GM21786 (cell line): ENCODE results near the gene SLC25A39.
A peak's percentile ranks its signal among the peaks of the same experiment; 100 is the strongest.
"Not testable (repeated sequence)": the region's sequence is repeated elsewhere in the genome, so short reads cannot be mapped to it uniquely, and the experiment has no call there.

Experiments
- ATAC-seq: cut with Tn5 transposase; IDR thresholded peaks from one replicate; pipeline ENCODE4 v1.9.1; 2021; ENCODE audit not compliant: unreplicated experiment

The SLC25A39 gene

DNA sequence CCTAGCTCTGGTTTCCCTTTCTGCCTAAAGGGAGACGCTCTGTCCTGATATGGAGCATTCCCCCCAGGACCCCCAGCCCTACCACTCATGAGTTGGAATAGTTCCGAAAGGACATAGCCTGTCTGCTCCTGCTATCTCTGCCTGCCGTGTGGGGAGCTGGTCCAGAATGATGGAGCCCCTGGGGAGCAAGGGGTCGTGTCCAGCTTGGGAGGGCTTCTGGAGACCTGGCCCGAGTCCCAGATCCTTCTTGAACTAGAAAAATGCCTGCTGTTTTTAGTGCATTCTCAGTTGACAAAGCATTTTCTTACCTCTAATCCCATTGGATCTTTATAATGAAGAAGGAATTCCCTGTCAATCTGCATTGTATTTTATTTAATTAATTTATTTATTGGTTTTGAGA is 11.3 kb upstream of the SLC25A39 start:
- no peak for ATAC-seq

DNA sequence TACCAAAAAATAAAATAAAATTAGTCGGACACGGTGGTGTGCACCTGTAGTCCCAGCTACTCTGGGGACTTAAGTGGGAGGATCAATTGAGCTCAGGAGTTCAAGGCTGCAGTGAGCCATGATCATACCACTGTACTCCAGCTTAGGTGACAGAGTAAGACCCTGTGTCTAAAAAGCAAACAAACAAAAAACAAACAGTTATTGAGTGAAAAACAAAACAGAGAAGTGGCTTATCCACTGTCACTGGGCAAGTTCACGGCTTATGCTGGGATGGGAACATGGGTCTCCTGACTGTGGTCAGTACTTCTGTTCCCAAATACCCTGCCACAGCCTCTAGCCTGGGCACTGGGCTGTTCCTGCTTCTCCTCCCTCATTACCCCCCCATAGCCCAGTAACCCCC is 10.9 kb upstream of the SLC25A39 start:
- ATAC-seq, result no peak

DNA sequence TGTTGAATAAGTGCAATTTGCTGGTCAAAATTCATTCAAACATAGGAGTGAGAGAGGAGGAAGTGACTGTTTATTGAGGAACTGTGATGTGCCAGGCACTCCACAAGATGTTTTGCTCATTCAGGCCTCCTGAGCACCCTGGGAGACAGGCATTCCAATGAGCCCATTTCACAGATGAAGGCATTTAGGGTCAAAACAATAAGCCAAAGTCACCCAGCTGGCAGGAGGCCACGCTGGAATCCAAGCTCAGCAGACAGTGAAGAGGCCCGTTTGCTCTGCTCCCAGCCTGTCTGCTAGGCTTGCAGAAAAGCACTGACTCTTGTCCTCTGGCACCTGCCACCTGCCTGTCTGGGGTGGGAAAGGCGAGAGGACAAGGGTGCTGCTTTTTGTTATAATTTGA is 10.1 kb upstream of the SLC25A39 start:
- no peak for ATAC-seq

DNA sequence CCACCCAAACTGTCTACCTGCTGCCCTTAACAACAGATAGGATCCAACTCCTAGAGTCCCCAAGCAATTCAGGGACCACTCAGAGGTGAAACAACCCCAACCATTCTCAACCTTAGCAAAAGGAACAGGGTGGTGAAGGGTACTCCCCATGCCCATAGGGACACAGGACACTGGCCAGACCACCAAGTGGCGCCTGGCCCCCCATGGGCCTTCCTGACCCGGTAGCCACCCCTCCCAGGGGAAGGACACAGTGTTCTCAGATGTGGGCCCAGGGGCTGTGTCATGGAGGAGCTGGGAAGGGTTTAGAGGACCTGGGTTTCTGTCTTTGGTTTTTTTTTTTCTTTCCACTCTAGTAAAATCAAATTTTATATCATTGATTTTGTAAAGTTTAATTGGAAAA is 9.7 kb upstream of the SLC25A39 start:
- no peak for ATAC-seq

DNA sequence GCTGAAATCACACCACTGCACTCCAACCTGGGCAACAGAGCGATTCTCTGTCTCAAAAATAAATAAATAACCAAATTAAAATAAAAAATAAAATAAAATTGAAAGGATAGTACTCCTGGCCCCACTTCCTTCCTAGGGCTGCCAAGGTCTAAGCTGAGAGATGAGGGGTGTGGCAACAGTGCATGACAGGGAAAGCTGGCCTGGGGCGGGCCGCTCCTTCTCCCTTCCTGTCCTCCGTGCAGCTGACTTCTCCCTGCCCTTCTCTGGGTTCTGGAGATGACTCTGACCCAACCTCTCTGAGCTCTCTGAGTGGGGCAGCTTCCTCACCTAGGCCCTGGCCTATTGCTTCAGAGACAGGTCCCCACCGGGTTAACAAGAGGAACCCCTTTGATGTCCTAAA is 8.7 kb upstream of the SLC25A39 start:
- no peak for ATAC-seq

DNA sequence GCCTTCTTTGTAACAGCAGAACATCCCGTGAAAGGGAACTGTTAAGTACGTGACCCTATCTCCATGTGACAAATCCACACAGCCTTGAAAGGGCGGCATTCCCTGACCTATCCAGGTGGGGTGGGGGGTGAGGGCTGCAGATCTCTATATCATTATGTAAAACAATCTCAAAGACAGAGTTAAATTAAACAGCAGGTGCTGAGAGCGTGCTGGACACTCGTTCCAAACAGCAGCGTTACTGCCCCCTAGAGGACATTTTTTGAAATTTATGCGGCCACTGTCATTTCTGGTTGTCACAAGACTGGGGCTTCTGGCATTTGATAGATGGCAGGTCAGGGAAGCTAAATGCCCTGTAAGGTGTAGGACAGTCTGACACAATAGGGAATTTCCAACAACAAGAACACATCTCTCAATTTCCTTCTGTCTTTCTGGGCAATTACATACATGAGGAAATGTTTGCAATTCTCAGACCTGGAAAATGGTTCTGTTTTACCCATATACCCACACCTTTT is 6.7 kb upstream of the SLC25A39 start:
- ATAC-seq, result no peak

DNA sequence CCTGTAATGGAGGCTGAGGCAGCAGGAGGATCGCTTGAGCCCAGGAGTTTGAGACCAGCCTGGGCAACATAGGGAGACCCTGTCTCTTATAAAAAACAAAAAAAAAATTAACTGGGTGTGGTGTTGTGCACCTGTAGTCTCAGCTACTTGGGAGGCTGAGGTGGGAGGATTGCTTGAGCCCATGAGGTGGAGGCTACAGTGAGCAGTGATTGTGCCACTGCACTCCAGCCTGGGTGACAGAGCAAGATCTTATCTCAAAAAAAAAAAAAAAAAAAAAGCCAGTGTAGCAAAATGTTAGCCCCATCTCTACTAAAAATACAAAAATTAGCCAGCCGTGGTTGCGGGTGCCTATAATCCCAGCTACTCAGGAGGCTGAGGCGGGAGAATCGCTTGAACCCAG is 5.6 kb upstream of the SLC25A39 start:
- ATAC-seq, result not testable (repeated sequence)

DNA sequence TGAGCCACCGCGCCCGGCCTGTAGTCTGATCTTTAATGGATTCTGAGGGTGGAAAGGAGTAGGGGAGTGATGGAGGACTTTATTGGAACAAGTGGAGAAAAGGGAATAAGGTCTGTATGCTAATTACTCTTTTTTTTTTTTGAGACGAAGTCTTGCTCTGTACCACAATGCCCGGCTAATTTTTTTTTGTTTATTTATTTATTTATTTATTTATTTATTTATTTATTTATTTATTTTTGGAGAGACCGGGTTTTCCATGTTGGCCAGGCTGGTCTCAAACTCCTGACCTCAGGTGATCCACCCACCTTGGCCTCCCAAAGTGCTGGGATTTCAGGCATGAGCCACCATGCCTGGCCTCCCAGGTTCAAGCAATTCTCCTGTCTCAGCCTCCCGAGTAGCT is 4.9 kb upstream of the SLC25A39 start:
- ATAC-seq, result not testable (repeated sequence)

DNA sequence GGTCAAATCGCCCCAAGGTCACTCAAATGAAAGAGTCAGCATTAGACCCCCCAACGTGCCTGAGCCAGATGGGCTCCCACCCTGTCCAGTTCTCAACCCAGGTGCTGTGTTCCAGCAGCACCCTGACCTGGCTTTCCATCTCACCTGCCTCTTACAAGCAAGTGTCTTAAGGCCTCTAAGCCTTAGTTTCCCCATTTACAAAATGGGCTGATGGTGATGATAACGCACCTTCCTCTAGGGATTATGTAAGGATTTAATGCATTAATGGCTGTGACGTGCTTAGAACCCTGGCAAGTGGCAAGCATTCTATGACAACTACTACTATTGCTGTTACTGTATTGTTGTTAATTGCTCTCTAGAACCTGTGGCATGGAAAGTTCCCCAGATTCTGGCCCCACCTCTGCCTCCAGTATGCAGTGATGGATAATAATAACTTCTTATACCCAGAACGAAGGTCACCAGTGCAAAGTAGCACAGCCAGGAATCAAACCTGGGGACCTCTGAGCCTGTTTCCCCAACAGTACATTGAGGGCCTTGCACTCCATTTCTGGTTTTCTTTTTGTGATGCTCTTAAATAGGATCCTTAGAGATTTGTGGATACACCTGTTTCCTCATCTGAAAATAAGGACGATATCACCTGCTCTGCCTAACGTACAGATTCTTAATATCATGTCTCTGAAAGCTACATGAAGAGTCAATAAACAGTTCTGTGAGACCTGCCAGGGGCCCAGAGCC is 3.3 kb upstream of the SLC25A39 start:
- ATAC-seq, result no peak

DNA sequence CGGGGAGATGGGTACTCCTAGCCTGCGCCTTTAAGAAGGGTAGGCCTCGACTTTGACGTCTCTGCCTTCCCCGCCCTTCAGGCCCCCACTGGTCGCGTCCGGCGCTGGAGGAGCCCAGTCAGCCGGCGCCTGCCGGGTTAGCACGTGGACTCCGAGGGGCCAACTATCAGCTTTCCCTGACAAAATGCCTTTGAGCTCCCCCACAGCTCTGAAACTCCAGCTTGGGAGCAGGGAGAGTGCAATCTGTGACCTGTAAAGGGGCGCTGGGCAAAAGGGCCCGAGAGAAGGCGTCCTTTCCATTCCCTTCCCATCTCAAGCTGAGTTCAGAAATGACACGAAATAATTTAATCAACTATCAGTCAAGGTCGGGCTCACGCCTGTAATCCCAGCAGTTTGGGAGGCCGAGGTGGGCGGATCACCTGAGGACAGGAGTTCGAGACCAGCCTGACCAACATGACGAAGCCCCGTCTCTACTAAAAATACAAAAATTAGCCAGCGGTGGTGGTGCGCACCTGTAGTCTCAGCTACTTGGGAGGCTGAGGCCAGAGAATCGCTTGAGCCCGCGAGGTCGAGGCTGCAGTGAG is 2.3 kb upstream of the SLC25A39 start:
- peak; percentile 50 for ATAC-seq

DNA sequence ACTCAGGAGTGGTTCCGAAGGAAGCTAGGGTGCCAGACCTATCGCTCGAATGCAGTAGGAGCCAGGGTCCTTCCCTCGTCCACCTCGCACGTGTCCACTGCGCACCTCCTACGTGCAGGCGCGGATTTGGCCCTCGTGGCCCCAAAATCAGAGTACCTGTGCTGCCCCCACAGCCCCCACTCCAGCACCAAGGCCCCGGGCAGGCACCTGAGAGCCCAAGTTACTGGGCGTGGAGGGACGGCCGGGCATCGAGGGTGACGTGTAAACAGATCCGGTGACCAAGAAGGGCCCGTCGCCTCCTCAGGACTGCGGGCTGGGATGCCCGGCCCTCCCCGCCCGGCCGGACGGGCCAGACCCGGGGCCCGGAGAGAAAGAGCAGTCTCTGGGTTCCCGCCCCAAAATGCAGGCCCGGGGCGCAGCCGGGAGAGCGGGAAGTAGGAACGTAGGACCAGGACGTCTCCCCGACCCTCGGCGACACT is 492 bp downstream of the SLC25A39 start:
- no peak for ATAC-seq

DNA sequence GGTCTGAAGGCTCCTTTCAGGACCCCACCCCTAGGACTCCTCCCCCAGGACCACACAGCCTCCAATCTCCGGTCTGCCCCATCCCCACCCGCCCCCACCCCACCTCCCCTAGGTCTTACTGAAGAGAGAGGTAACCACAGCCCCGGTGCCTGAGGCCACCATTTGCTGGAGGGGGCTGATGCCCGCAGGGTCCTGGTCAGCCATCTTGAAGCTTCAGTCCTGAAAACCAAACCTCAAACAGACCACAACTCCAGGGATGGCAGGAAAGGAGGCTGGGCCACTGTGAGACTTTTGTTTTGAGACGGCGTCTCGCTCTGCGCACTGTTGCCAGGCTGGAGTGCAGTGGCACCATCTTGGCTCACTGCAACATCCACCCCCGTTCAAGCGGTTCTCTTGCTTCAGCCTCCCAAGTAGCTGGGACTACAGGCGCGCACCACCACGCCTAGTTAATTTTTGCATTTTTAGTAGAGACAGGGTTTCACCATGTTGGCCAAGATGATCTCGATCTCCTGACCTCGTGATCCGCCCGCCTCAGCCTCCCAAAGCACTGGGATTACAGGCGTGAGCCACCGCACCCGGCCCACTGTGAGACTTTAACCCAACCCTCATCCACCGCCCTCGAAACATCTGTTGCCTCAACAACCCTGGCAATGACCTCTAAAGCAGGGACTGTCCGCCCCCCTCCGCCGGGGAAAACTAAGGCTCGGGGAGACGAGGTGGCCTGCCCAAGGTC is 1.1 kb downstream of the SLC25A39 start:
- no peak for ATAC-seq

DNA sequence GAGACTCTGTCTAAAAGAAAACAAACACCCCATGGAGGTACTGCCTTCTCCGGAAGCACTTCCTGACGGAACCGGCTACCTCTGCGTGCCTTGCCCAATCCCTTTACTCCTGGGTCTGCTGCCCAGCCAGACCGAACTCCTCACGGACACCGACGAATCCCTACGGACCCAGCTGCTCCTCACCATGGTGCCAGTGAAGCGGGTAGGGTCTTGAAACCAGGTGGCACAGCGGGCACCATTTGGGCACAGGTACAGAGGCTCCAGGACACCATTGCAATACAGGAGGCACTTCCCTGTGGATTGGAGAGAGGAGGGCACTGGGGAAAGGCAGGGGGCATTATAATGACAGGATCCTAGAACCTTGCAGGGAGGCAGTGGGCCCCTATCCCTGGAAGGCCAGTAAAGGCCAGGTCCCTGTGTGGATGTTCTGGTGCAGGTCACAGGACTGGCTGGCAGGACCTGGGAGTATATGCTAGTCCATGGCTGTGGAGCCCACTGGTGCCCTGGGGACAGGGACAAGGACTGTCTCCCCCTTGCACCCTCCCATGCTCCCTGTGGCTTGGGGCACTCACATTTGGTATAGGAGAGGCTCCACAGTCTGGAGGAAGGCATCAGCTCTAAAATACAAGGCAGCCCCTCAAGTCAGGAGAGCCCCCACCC is 2.3 kb downstream of the SLC25A39 start:
- no peak for ATAC-seq

DNA sequence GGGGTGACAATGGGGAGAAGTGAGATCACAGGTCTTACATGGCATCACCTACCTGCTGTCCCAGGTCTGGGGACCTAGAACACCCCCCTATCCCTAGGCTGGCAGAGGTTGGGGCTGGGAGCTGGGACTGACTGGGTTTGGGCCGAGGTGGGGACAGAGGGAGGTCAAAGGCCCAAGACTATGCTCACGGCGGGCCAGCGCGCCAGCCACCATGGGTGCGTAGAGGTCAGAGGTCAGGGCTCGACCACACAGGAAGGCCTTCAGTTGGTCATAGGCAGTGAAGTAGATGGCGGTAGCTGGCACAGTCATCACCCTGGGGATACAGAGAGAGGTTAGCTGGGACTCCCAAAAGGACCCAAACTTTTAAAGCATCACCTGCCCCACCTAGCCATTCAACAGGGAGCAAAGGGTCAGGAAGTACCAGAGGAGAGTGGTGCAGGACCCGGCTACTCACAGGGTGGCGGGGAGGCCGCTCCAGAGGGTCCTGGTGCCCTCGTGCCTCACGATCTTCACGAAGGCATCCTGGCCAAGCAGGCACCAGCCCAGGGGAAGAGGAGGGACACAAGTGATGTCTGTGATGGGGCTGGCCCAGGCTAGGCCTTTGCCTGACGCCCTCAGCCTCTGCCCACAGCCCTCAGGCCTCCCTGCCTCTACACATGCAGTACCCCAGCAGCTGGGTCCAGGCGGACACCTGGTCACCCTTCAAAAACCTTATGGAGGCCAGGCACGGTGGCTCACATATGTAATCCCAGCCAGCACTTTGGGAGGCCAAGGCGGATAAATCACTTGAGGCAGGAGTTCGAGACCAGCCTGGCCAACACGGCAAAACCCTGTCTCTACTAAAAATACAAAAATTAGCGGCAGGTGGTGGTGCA is 3.1 kb downstream of the SLC25A39 start:
- no peak for ATAC-seq

DNA sequence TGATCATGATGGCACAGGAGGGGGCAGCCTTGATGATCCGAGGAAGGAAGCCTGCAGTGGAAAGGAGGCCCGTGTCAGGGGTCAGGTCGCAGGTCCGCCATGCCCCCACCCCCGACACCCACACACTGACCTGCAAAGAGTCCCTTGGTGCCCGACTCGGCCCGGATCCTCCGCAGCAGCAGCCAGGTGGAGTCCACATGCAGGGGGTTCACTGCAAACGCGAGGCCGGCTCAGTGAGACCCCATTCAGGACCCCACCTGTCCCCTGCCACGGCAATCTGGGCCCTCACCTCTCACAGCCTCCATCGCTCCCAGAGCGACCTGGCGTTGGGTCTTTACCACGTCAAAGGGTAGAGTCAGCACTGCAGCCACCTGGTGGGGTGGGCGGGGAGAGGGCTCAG is 4.6 kb downstream of the SLC25A39 start:
- ATAC-seq, result no peak

DNA sequence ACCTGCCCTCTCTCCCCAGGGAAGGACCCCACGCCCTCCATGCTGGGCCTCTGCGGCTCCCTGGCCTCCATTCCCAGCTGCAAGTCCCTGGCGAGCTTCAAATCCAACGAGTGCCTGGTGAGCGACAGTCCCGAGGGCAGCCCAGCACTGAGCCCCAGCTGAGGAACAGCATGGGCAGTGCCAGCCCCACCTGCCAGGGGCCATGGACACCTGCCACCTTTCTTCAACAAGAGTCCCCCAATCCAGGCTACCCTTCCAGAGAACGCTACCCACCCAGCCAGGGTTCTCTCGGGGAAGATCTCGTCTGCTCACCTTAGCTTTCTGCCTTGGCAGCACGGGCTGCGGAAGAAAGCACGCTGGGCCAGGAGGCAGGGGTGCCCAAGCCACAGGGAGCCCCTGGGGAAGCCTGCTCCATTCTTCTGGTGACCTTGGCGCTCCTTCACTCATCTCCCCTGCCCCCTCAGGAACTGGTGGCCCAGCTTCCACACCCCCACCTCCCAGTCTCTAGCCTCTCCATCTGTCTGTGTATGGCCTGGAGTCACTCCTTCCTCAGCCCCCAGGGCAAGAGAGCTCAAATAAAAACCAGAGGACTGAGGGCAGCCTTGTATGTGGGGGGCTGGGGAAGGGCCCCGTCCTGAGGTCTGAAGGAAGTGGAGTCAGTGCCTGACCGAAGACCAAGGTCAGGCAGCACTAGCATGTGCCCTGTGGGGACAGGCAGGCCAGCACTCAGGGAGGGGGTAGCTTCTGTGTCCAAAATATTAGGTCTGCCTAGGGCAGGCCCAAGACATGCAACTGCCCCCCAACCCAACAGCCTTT is 6.3 kb downstream of the SLC25A39 start:
- ATAC-seq, result no peak

DNA sequence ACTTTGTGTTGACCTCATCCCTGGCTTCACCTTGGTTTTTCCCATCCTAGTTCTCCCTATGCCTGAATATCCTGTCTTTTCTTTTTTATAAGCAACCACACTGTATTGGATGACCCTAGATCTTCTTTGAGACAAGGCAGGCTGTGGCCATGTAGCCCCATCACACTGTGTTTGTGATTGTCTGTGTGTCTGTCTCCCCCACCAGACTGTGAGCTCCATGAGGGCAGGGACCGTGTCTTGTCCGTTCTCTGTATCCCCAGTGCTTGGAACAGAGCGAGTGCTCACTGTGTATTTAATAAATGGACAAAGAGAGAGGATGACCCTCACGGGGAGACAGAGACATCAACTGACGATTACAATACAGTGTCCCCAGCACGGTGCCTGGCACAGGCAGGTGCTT is 7.1 kb downstream of the SLC25A39 start:
- ATAC-seq, result no peak

DNA sequence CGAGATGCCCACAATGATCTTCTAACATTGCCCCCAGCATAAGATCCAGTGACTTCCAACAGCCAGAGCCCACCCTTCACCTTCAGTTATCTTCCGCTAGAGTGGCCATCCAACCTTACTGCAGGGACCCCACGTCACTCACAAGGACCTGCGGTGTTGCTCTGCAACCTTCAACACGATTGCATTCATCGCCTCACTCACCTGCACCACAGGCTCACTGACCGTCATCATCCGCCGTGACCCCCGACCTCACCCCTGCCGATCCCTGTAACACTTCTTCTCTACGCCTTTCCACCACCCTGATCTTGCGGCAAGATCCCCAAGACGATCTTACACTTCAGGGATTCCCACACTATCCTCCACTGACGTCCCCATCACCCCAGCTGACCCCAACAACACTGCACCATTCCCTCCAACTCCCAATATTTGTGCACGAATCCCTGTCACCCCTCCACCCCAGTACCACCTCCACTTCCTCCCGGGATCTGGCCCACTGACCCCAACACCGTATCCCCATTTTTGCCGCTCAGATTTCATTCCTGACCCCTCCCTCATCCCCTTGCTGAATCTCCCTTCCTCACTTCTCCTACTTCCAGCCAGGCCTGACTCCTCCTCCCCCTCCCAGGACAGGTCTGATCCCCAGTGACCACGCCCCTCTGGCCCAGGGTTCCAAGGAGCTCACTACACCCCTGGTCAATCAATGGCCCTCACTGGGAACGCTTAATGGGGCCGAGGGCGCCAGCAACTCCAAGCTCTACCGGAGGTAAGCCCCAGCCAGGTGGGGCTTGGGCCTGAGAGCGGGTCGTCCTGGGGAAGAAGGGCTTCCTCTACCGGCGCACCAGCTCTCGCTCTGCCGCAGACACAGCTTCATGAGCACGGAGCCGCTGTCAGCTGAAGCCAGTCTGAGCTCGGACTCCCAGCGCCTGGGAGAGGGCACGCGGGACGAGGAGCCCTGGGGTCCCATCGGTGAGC is 8.6 kb downstream of the SLC25A39 start:
- no peak for ATAC-seq
